Ishikawa (cell line): ENCODE measurements around the gene FAM114A2.

Source experiments
- CREB1 ChIP-seq: IDR thresholded peaks from 2 replicates; pipeline ENCODE4 v1.6.1; 2012; ENCODE audit warnings: low read depth
- EGR1 ChIP-seq: IDR thresholded peaks from 2 replicates; pipeline ENCODE4 v1.6.1; 2012
- EP300 ChIP-seq: IDR thresholded peaks from 2 replicates; pipeline ENCODE4 v1.6.1; 2012; ENCODE audit warnings: borderline replicate concordance
- FOXM1 ChIP-seq: IDR thresholded peaks from 2 replicates; pipeline ENCODE4 v1.6.1; 2012; ENCODE audit warnings: low read depth, borderline replicate concordance
- NFIC ChIP-seq: IDR thresholded peaks from 2 replicates; pipeline ENCODE4 v1.6.1; 2012
- RAD21 ChIP-seq: IDR thresholded peaks from 2 replicates; pipeline ENCODE4 v1.6.1; 2012; ENCODE audit warnings: low read depth
- TAF1 ChIP-seq: IDR thresholded peaks from 2 replicates; pipeline ENCODE4 v1.6.1; 2012; ENCODE audit warnings: low read depth, mild to moderate bottlenecking
- TCF12 ChIP-seq: IDR thresholded peaks from 2 replicates; pipeline ENCODE4 v1.6.1; 2012; ENCODE audit warnings: low read depth
- TEAD4 ChIP-seq: IDR thresholded peaks from 2 replicates; pipeline ENCODE4 v1.6.1; 2012
- YY1 ChIP-seq: IDR thresholded peaks from 2 replicates; pipeline ENCODE4 v1.6.1; 2012; ENCODE audit warnings: low read depth
- ZBTB7A ChIP-seq: IDR thresholded peaks from 2 replicates; pipeline ENCODE4 v1.6.1; 2012; ENCODE audit warnings: low read depth
- TF ChIP-seq, protein P1 (sequence below): IDR thresholded peaks from 2 replicates; pipeline ENCODE4 v1.6.1; 2012; ENCODE audit warnings: low read depth, mild to moderate bottlenecking
- TF ChIP-seq, protein P2 (sequence below): IDR thresholded peaks from 2 replicates; pipeline ENCODE4 v1.6.1; 2012
- TF ChIP-seq, protein P3 (sequence below): IDR thresholded peaks from 2 replicates; pipeline ENCODE4 v1.6.1; 2012

DNA sequence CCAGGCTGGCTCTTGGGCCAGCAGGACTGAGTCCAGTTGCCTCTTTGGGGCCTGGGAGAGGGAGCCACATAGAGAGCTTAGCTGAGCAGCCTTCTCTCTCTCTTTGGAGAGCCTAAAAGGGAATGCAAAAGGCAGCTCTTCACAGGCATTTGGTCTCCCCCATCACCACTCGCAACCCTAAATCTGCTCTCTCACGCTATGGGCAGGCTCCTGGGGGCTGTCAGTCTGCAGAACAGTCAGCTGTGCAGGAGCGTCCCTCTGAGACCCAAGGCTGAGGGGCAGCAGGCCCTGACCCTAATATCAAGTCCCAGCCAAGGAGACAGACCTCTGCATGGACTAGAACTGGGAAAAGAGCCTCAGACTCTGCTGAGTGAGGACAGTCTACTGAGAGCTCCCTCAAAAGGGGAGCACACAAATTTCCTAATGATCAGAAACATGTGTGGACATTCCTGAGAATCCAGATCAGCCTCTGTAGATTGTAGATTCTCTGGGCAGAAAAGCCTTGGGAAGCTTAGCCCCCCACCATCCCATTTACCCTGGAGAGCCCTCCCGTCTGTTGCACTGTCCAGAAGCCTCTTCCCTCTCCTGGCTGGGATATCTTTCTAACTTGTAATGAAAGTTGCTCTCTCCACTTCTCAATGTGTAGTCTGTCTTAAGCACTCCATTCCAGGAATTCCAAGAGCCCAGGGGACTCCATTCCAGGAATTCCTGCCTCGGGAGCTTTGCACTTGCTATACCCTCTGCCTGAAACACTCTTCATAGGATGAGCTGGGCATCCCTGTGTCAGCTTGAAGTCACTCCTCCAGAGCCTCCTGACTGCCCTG is 79.4 kb downstream of the FAM114A2 start:
- no peak for TF ChIP-seq NFIC
- TF ChIP-seq EP300: no peak
- no peak for TF ChIP-seq TAF1
- TF ChIP-seq, protein P1, sequence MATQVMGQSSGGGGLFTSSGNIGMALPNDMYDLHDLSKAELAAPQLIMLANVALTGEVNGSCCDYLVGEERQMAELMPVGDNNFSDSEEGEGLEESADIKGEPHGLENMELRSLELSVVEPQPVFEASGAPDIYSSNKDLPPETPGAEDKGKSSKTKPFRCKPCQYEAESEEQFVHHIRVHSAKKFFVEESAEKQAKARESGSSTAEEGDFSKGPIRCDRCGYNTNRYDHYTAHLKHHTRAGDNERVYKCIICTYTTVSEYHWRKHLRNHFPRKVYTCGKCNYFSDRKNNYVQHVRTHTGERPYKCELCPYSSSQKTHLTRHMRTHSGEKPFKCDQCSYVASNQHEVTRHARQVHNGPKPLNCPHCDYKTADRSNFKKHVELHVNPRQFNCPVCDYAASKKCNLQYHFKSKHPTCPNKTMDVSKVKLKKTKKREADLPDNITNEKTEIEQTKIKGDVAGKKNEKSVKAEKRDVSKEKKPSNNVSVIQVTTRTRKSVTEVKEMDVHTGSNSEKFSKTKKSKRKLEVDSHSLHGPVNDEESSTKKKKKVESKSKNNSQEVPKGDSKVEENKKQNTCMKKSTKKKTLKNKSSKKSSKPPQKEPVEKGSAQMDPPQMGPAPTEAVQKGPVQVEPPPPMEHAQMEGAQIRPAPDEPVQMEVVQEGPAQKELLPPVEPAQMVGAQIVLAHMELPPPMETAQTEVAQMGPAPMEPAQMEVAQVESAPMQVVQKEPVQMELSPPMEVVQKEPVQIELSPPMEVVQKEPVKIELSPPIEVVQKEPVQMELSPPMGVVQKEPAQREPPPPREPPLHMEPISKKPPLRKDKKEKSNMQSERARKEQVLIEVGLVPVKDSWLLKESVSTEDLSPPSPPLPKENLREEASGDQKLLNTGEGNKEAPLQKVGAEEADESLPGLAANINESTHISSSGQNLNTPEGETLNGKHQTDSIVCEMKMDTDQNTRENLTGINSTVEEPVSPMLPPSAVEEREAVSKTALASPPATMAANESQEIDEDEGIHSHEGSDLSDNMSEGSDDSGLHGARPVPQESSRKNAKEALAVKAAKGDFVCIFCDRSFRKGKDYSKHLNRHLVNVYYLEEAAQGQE: no peak
- TF ChIP-seq, protein P2, sequence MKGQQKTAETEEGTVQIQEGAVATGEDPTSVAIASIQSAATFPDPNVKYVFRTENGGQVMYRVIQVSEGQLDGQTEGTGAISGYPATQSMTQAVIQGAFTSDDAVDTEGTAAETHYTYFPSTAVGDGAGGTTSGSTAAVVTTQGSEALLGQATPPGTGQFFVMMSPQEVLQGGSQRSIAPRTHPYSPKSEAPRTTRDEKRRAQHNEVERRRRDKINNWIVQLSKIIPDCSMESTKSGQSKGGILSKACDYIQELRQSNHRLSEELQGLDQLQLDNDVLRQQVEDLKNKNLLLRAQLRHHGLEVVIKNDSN: no peak
- no peak for TF ChIP-seq YY1
- peak; percentile 95 for TF ChIP-seq TEAD4
- no peak for TF ChIP-seq RAD21
- TF ChIP-seq FOXM1: no peak
- no peak for TF ChIP-seq TCF12
- no peak for TF ChIP-seq EGR1
- TF ChIP-seq CREB1: no peak
- no peak for TF ChIP-seq ZBTB7A
- TF ChIP-seq, protein P3, sequence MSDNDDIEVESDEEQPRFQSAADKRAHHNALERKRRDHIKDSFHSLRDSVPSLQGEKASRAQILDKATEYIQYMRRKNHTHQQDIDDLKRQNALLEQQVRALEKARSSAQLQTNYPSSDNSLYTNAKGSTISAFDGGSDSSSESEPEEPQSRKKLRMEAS: no peak
